Keratinocyte (primary cell): ENCODE data around the gene ASAP3. TPM values are rescaled to one million over a fixed set of nuclear protein-coding genes. Genes with fewer than 3 reads are reported as not detected.

Experiments used
- DNase-seq: peaks from one replicate; pipeline ENCODE4 v3.0.0-alpha.2; 2011; ENCODE audit warnings: low read depth, missing footprints, low spot score
- FAIRE-seq: peaks from 2 replicates; lab custom pipeline; 2011; peaks lifted over from hg19 to GRCh38; lab: Jason Lieb, UNC
- H2AFZ ChIP-seq: 2 replicates; pipeline ENCODE4 v1.6.0; 2012; ENCODE audit warnings: low read length, control low read depth, inconsistent platforms; ENCODE audit not compliant: control insufficient read depth
- H3K27ac ChIP-seq: 2 replicates; pipeline ENCODE4 v1.5.1; 2011; ENCODE audit warnings: low read length; ENCODE audit not compliant: control insufficient read depth, insufficient read depth
- H3K27me3 ChIP-seq: 3 replicates; pipeline ENCODE4 v1.6.0; 2011; ENCODE audit warnings: low read length; ENCODE audit not compliant: control insufficient read depth, insufficient read depth; ENCODE audit errors: extremely low read depth
- H3K36me3 ChIP-seq, 2 experiments: 2 replicates in 1 of 2; 3 replicates in 1 of 2; pipeline ENCODE4 v1.5.1; 2011; ENCODE audit warnings: low read length in 2 of 2, mild to moderate bottlenecking in 1 of 2; ENCODE audit not compliant: control insufficient read depth in 2 of 2, insufficient read depth in 2 of 2; ENCODE audit errors: extremely low read depth in 1 of 2
- H3K4me1 ChIP-seq: 3 replicates; pipeline ENCODE4 v1.5.1; 2011; ENCODE audit warnings: low read length; ENCODE audit not compliant: control insufficient read depth, insufficient read depth; ENCODE audit errors: extremely low read depth
- H3K4me2 ChIP-seq: 3 replicates; pipeline ENCODE4 v1.6.0; 2011; ENCODE audit warnings: low read depth, low read length; ENCODE audit not compliant: control insufficient read depth, insufficient read depth; ENCODE audit errors: extremely low read depth
- H3K4me3 ChIP-seq, 3 experiments: fragments of 200-600 bp in 1 of 3; sonication (generic) in 1 of 3; 2 replicates in 2 of 3; 3 replicates in 1 of 3; pipeline ENCODE4 v1.5.1; 2011 to 2016; ENCODE audit warnings: low read length in 3 of 3, mild to moderate bottlenecking in 3 of 3, control low read depth in 2 of 3, inconsistent platforms in 1 of 3, low read depth in 1 of 3, mixed read lengths in 1 of 3, mixed run types in 1 of 3, moderate library complexity in 1 of 3; ENCODE audit not compliant: control insufficient read depth in 2 of 3, insufficient read depth in 2 of 3; ENCODE audit errors: extremely low read depth in 1 of 3
- H3K79me2 ChIP-seq: 2 replicates; pipeline ENCODE4 v1.6.0; 2012; ENCODE audit warnings: low read length; ENCODE audit not compliant: control insufficient read depth, insufficient read depth
- H3K9ac ChIP-seq: 3 replicates; pipeline ENCODE4 v1.6.0; 2011; ENCODE audit warnings: low read length; ENCODE audit not compliant: control insufficient read depth, insufficient read depth; ENCODE audit errors: extremely low read depth
- H3K9me1 ChIP-seq: 3 replicates; pipeline ENCODE4 v1.6.0; 2011; ENCODE audit warnings: low read length; ENCODE audit not compliant: control insufficient read depth, insufficient read depth; ENCODE audit errors: extremely low read depth
- H3K9me3 ChIP-seq: 2 replicates; pipeline ENCODE4 v1.5.1; 2012; ENCODE audit warnings: low read depth, low read length; ENCODE audit not compliant: control insufficient read depth
- H4K20me1 ChIP-seq: 3 replicates; pipeline ENCODE4 v1.6.0; 2011; ENCODE audit warnings: low read length; ENCODE audit not compliant: control insufficient read depth, insufficient read depth; ENCODE audit errors: extremely low read depth
- EZH2 ChIP-seq: IDR thresholded peaks from one replicate; pipeline ENCODE4 v1.6.1; 2012; ENCODE audit warnings: inconsistent platforms, mild to moderate bottlenecking, low read length, moderate library complexity
- dilution Hi-C: fragments of 300-500 bp; cut with MboI; formaldehyde crosslinking; loops from one replicate; pipeline ENCODE4 v1.7.0; 2020; ENCODE audit warnings: low sequenced_read_pairs; ENCODE audit not compliant: extremely low pct_ligation_motif_present
- polyA plus RNA-seq, 5 experiments: library from polyadenylated mRNA; depleted of rRNA in 3 of 5; stranded (reverse) in 3 of 5; stranded (forward) in 1 of 5; unstranded in 1 of 5; fragments of >200 nt; gene quantifications; 1 replicate in 1 of 5; 2 replicates in 3 of 5; 3 replicates in 1 of 5; pipeline versions ENCODE4 v1.2.1 to v1.2.3, GENCODE V29; 2011 to 2012; ENCODE audit warnings: missing spikeins in 2 of 5, low read depth in 1 of 5, low replicate concordance in 1 of 5
- TF ChIP-seq, protein P1 (sequence below), 3 experiments: IDR thresholded peaks in 1 of 3; conservative IDR thresholded peaks in 1 of 3; optimal IDR thresholded peaks in 1 of 3; 2 replicates in 2 of 3; 3 replicates in 1 of 3; pipeline versions ENCODE3 to v1.5.1; 2011; ENCODE audit warnings: low read length in 3 of 3, mild to moderate bottlenecking in 3 of 3, moderate library complexity in 2 of 3, control low read depth in 1 of 3, inconsistent platforms in 1 of 3; ENCODE audit not compliant: insufficient read depth in 2 of 3; ENCODE audit errors: extremely low read depth in 1 of 3

Gene ASAP3
- polyA plus RNA-seq, 1 donor (not counting 4 experiments of a cell fraction or from before 2014, with no cell fraction given): 11.4 TPM

DNA sequence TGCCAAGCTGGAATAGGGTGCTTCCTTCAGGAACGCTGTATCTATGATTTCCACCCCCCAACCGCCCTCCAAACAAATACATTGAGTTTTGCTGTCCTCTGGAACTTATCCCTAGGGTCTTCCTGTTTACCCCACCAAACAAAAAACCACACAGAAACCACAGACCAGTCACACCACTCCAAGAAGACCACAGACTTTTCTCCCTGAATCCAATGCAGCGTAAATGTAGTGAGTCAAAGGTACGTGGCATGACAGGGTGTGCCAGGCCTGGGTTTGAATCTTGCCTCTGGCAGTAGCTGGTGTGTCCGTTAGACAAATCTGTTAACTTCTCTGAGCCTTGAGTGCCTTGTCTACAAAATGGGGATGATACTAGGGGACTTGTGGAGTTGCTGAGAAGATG is 27.8 kb downstream of the ASAP3 start:
- peak overlapping the region; percentile 23 for H3K27ac ChIP-seq
- no peak overlapping the region for H3K4me3 ChIP-seq
- peaks cover 5% of the 10 kb centered on the region for H3K9me1 ChIP-seq
- H3K79me2 ChIP-seq: no peaks in the 10 kb centered on the region
- DNase-seq (peak; percentile 5), FAIRE-seq (peak; percentile 99)
- TF ChIP-seq EZH2: no peak
- TF ChIP-seq, protein P1, sequence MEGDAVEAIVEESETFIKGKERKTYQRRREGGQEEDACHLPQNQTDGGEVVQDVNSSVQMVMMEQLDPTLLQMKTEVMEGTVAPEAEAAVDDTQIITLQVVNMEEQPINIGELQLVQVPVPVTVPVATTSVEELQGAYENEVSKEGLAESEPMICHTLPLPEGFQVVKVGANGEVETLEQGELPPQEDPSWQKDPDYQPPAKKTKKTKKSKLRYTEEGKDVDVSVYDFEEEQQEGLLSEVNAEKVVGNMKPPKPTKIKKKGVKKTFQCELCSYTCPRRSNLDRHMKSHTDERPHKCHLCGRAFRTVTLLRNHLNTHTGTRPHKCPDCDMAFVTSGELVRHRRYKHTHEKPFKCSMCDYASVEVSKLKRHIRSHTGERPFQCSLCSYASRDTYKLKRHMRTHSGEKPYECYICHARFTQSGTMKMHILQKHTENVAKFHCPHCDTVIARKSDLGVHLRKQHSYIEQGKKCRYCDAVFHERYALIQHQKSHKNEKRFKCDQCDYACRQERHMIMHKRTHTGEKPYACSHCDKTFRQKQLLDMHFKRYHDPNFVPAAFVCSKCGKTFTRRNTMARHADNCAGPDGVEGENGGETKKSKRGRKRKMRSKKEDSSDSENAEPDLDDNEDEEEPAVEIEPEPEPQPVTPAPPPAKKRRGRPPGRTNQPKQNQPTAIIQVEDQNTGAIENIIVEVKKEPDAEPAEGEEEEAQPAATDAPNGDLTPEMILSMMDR (optimal IDR thresholded peaks at IDR 0.05 in 1 of 3, IDR thresholded peaks at IDR 0.05 in 1 of 3, conservative IDR thresholded peaks at IDR 0.05 in 1 of 3; ENCODE audit: extremely low read depth in 1 of 3, insufficient read depth in 2 of 3, low read length in 3 of 3): no peak
- dilution Hi-C loops: no loop called here
- no peak overlapping the region for H3K9ac ChIP-seq
- H3K9me3 ChIP-seq: no peaks in the 10 kb centered on the region
- peaks cover 32% of the 10 kb centered on the region for H3K27me3 ChIP-seq
- H3K4me1 ChIP-seq: peaks cover 49% of the 10 kb centered on the region
- H4K20me1 ChIP-seq: peaks cover 7% of the 10 kb centered on the region
- H3K4me2 ChIP-seq: peak overlapping the region; percentile 62
- H3K36me3 ChIP-seq: peaks cover 0 to 3% of the 10 kb centered on the region in 2 experiments
- no peak overlapping the region for H2AFZ ChIP-seq

DNA sequence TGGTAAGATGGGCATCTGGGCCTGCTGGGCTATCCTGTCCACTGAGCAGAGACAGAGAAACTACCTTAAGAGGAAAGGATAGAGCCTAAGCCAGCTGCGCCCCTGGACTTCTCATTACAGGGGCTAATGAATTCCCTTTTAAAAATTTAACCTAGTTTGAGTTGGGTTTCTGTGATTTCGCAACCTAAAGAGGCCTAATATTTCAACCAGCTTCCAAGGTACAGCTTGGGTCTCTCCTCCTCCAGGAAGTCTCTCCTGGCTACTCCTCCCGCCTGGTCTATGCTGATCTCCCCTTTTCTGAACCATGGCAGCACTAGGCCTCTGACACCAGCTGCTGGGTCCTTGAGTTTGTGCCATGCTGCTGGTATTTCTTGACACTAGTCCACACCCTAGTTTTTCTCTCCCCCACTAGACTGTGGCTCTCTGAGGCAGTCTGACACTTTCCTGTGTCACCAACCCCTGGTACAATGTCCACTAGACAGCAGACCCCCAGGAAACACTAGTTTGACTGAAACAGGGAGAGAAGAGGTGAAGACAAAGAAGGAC is 30.5 kb downstream of the ASAP3 start:
- FAIRE-seq: no peak
- dilution Hi-C loops: no loop called here

More for the DNA sequence above, 30.5 kb downstream of the ASAP3 start:
- peaks cover 7% of the 10 kb centered on the region for H4K20me1 ChIP-seq
- H3K27ac ChIP-seq: no peak overlapping the region
- H3K4me1 ChIP-seq: peaks cover 57% of the 10 kb centered on the region
- H3K27me3 ChIP-seq: peaks cover 35% of the 10 kb centered on the region
- H3K79me2 ChIP-seq: no peaks in the 10 kb centered on the region
- no peak overlapping the region for H3K4me3 ChIP-seq
- no peaks in the 10 kb centered on the region for H3K9me3 ChIP-seq
- H3K36me3 ChIP-seq: peaks cover 0 to 3% of the 10 kb centered on the region in 2 experiments
- H3K9ac ChIP-seq: no peak overlapping the region
- peaks cover 5% of the 10 kb centered on the region for H3K9me1 ChIP-seq
- no peak overlapping the region for H3K4me2 ChIP-seq
- H2AFZ ChIP-seq: no peak overlapping the region
- DNase-seq: no peak
- TF ChIP-seq, protein P1 (optimal IDR thresholded peaks at IDR 0.05 in 1 of 3, IDR thresholded peaks at IDR 0.05 in 1 of 3, conservative IDR thresholded peaks at IDR 0.05 in 1 of 3; ENCODE audit: extremely low read depth in 1 of 3, insufficient read depth in 2 of 3, low read length in 3 of 3): no peak
- no peak for TF ChIP-seq EZH2
